ENCODE measurements around the gene SNAPC2. TPM values are rescaled to one million over a fixed set of nuclear protein-coding genes. Genes with fewer than 3 reads are reported as not detected.
A peak's percentile ranks its signal among the peaks of the same experiment; 100 is the strongest.
"Not testable (repeated sequence)": the region's sequence is repeated elsewhere in the genome, so short reads cannot be mapped to it uniquely, and the experiment has no call there.

The SNAPC2 gene
- total RNA-seq, 1 experiment from 2014 or later: 26.6 TPM

DNA sequence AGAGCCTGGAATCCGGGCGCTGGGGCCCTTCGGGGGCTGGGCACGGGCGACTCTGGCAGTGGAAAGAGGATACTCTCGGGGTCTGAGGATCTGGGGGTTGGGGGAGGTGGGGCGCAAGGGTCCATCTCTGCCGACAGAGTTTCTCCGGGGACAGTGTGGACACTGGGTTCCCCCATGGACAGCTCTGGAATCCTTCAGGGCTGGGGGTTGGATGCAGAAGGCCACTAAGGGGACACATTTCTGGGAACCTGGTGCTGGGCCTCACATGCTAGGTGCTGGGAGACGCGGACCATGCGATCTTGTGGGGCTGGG lies 3.2 kb upstream of the SNAPC2 start:
- Histone ChIP-seq H3K4me3 (0 out of 2 replicates have a peak overlapping the region, but pooled peaks have one; percentile 17), H3K9me3 (replicated peaks) (no peaks in the 10 kb centered on the region), H3K27me3 (replicated peaks) (peaks cover 39% of the 10 kb centered on the region), H3K36me3 (peaks cover 11% of the 10 kb centered on the region), H3K4me1 (replicated peaks) (peaks cover 40% of the 10 kb centered on the region), H3K27ac (no peak overlapping the region)
- no peak for DNase-seq (ENCODE audit: low read depth in 1 of 2, low spot score in 2 of 2)

DNA sequence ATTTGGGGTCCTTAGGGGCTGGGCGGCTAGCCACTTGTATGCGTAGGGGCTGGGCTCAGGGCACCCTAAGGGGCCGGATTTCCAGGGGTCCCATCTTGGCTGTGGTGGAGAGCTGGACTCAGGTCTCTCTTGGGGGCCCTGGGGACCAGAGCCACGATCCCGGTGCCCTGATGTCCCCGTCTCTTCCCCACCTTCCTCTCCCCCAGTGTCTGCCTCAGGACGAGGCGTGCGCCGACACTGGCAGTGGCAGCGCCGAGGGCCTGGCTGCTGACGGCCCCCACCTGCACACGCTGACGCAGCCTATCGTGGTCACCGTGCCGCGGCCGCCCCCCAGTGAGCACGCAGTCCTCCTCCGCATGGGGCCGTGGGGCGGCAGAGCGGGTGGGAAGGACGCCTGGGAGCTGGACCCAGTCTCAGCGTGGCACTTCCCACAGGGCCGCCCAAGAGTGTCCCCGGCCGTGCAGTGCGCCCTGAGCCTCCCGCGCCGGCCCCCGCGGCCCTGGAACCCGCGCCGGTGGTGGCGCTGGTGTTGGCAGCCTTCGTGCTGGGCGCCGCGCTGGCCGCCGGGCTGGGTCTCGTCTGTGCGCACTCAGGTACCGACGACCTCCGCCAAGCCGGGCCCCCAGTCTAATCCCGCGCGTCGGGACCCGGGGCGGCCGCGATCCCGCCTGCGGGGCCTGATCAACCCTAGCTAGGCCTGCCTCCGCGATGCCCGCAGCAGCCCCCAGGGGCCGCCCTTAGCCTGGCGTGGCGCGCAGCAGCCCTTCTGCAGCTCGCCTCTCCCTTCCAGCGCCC lies 2.7 kb upstream of the SNAPC2 start:
- H3K36me3 ChIP-seq: peaks cover 13% of the 10 kb centered on the region
- peak overlapping the region; percentile 21 for H3K4me3 ChIP-seq
- no peak overlapping the region for H3K27ac ChIP-seq
- H3K27me3 ChIP-seq (replicated peaks): peaks cover 39% of the 10 kb centered on the region
- H3K4me1 ChIP-seq (replicated peaks): peaks cover 42% of the 10 kb centered on the region
- H3K9me3 ChIP-seq (replicated peaks): no peaks in the 10 kb centered on the region
- peak in 1 of 2 experiments; percentile 31 for DNase-seq (ENCODE audit: low read depth in 1 of 2, low spot score in 2 of 2)

DNA sequence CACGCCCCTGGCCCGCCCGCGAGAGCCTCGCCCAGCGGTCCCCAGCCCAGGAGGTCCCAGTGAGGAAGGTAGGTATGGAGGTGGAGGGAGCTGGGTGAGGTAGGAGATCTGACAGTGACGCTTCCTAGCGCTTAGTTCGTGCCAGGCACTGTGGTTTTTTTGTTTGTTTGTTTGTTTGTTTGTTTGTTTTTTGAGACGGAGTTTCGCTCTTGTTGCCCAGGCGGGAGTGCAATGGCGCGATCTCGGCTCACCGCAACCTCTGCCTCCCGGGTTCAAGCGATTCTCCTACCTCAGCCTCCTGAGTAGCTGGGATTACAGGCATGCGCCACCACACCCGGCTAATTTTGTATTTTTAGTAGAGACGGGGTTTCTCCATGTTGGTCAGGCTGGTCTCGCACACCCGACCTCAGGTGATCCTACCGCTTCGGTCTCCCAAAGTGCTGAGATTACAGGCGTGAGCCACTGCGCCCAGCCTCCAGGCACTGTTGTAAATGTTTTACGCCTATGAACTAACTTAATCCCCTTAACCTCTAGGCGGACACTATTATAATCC lies 2.0 kb upstream of the SNAPC2 start:
- not testable (repeated sequence) for DNase-seq (ENCODE audit: low read depth in 1 of 2, low spot score in 2 of 2); H3K9me3 ChIP-seq (replicated peaks); H3K27ac ChIP-seq
- Histone ChIP-seq H3K36me3 (peaks cover 14% of the 10 kb centered on the region), H3K4me3 (peak overlapping the region; percentile 21), H3K4me1 (replicated peaks) (peaks cover 42% of the 10 kb centered on the region), H3K27me3 (replicated peaks) (peaks cover 39% of the 10 kb centered on the region)

DNA sequence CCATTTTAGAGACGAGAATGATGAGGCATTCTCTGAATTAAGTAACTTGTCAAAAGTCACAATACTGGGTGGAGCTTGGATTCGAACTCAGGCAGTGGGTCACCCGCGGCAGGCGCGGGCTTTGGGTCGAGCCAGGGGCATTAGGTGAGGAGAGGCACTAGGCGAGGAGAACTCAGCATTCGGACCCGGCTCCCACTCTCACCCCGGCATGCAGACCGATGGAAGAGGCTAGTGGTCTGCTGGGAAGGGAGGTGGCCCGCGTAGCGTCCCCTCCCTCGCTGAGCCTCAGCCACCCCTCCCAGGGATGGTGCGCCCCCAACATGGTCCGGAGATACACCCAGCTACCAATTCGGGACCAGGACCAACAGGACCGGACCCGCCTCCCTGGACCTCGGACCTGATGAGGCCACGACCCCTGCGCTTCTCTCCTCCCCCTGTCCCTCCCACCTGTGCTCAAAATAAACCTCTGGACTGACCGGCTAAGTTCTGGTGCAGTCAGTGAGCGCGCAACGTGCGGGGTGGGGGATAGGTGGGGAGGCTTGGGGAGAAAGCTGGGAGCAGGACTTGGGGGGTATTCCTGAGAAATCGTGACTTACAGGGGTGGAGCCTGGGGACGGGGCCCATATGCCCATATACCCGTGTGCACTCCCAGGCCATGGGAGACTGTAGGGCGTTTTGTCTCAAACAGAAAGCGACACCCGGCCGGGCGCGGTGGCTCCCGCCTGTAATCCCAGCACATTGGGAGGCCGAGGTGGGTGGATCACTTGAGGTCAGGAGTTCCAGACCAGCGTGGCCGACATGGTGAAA lies 1.3 kb upstream of the SNAPC2 start:
- H3K36me3 ChIP-seq: peaks cover 14% of the 10 kb centered on the region
- H3K27ac ChIP-seq: no peak overlapping the region
- peaks cover 42% of the 10 kb centered on the region for H3K4me1 ChIP-seq (replicated peaks)
- no peaks in the 10 kb centered on the region for H3K9me3 ChIP-seq (replicated peaks)
- no peak for DNase-seq (ENCODE audit: low read depth in 1 of 2, low spot score in 2 of 2)
- no peak overlapping the region for H3K4me3 ChIP-seq
- H3K27me3 ChIP-seq (replicated peaks): peaks cover 39% of the 10 kb centered on the region

DNA sequence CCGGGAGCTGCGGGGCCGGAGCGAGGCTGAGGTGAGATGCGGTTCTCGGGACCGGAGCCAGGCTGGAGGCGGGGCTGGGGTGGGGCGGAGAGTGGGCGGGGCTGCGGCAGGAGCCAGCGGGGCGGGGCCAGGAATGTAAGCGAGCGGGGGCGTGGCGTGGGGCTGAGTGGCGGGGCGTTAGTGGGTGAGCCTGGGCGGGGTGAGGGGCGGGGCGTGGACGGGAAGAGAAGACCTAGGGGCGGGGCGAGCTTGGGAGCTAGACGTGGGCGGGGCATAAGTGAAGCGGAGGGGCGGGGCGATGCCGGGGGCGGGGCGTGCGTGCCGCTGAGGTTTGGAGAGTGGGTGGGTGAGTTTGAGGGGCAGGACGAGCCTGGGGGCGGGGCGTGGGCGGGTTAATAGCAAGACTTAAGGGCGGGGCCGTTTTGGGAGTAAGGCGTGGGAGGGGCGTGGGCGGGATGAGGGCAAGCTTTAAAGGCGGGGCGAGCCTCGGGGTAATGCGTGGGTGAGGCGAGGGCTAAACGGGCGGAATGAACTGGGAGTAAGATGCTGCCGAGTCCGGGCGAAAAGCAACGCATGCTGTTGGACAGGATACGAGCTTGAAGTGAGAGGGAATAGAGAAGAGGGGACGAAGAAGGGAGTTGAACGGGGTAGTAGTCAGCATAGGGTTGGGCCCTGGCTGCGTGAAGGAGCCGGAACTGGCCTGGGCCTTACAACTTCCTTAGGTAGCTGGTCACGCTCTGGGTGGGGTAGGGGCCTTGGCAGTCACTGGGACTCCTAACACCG lies 572 bp downstream of the SNAPC2 start:
- Histone ChIP-seq H3K27ac (peak overlapping the region; percentile 17), H3K27me3 (replicated peaks) (peaks cover 35% of the 10 kb centered on the region), H3K36me3 (peaks cover 14% of the 10 kb centered on the region), H3K4me1 (replicated peaks) (peaks cover 50% of the 10 kb centered on the region), H3K4me3 (peak overlapping the region; percentile 70), H3K9me3 (replicated peaks) (peaks cover 5% of the 10 kb centered on the region)
- peak; percentile 82 to 100 for DNase-seq (ENCODE audit: low read depth in 1 of 2, low spot score in 2 of 2)

DNA sequence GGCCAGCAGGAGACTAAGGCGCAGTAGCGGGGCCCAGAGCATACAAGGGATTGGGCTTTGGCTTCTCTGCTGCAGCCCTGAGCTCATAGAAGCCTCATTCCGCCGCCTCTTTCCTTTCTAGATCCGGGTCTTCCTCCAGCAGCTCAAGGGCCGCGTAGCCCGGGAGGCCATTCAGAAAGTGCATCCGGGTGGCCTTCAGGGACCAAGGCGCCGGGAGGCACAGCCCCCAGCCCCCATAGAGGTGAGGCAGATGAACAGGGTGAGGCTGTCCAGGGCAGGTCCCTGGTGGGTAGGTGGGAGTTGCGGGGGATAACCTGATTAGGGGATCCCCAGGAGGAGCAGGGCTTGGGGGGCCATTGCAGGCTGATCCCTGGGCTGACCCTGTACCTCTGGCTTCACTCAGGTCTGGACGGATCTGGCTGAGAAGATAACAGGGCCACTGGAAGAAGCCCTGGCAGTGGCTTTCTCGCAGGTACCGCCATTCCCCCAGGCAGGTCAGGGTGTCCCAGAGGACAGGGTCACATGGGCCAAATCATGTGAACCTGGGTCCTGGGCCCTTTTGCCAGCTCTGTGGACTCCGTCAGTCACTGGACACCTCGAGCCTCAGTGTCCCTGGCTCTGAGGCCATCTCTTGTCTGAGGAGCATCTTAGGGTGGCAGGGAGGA lies 1.3 kb downstream of the SNAPC2 start:
- peak overlapping the region; percentile 17 for H3K27ac ChIP-seq
- peaks cover 16% of the 10 kb centered on the region for H3K36me3 ChIP-seq

DNA sequence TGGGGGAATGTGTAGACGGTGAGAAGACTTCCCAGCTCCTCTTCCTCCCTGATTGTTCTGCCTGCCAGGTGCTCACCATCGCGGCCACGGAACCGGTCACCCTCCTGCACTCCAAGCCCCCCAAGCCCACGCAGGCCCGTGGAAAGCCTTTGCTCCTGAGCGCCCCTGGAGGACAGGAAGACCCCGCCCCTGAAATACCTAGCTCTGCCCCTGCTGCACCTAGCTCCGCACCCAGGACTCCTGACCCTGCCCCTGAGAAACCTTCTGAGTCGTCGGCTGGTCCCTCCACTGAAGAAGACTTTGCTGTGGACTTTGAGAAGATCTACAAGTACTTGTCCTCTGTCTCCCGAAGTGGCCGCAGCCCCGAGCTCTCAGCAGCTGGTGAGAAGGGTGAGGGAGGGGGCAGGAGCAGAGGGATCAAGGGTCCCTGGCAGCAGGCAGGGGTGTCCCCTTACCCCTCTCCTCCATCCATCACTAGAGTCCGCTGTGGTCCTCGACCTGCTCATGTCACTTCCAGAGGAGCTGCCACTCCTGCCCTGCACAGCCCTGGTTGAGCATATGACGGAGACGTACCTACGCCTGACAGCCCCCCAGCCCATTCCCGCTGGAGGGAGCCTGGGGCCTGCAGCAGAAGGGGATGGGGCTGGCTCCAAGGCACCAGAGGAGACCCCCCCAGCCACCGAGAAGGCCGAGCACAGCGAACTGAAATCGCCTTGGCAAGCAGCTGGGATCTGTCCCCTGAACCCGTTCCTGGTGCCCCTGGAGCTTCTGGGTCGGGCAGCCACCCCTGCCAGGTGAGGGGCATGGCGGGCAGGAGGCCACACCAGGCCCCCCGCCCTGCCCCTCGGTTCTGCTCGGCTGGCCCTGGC lies 2.1 kb downstream of the SNAPC2 start:
- Histone ChIP-seq H3K36me3 (peaks cover 22% of the 10 kb centered on the region), H3K9me3 (replicated peaks) (peaks cover 5% of the 10 kb centered on the region), H3K4me1 (replicated peaks) (peaks cover 41% of the 10 kb centered on the region), H3K27me3 (replicated peaks) (peaks cover 20% of the 10 kb centered on the region), H3K27ac (no peak overlapping the region), H3K4me3 (peak overlapping the region; percentile 45; the same call in 1 of the 2 replicates)
- no peak for DNase-seq (ENCODE audit: low read depth in 1 of 2, low spot score in 2 of 2)

More for the DNA sequence above, 1.3 kb downstream of the SNAPC2 start:
- Histone ChIP-seq H3K9me3 (replicated peaks) (peaks cover 5% of the 10 kb centered on the region), H3K27me3 (replicated peaks) (peaks cover 28% of the 10 kb centered on the region), H3K4me1 (replicated peaks) (peaks cover 48% of the 10 kb centered on the region), H3K4me3 (peak overlapping the region; percentile 45)
- DNase-seq (ENCODE audit: low read depth in 1 of 2, low spot score in 2 of 2): no peak

DNA sequence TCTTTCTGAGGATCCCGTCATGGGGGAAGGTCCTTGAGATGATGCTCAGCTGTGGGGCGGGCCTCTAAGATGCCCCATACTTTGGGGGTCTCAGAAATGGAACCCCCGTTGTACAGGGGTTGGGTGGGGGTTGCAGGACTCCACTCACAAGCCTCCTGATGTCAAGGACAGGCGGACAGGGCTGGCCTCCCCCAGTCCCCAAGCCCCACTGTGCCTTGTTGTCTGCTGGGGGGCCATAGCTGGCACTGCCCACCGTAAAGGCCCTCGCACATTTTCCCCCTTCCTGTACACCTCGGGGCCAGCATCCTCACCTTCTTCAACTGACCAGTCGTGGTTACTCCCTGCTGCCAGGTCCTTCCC lies 2.7 kb downstream of the SNAPC2 start:
- peaks cover 14% of the 10 kb centered on the region for H3K27me3 ChIP-seq (replicated peaks)
- H3K36me3 ChIP-seq: peaks cover 22% of the 10 kb centered on the region
- H3K4me3 ChIP-seq: no peak overlapping the region
- peaks cover 5% of the 10 kb centered on the region for H3K9me3 ChIP-seq (replicated peaks)
- DNase-seq (ENCODE audit: low read depth in 1 of 2, low spot score in 2 of 2): no peak
- H3K27ac ChIP-seq: no peak overlapping the region
- H3K4me1 ChIP-seq (replicated peaks): peaks cover 38% of the 10 kb centered on the region

DNA sequence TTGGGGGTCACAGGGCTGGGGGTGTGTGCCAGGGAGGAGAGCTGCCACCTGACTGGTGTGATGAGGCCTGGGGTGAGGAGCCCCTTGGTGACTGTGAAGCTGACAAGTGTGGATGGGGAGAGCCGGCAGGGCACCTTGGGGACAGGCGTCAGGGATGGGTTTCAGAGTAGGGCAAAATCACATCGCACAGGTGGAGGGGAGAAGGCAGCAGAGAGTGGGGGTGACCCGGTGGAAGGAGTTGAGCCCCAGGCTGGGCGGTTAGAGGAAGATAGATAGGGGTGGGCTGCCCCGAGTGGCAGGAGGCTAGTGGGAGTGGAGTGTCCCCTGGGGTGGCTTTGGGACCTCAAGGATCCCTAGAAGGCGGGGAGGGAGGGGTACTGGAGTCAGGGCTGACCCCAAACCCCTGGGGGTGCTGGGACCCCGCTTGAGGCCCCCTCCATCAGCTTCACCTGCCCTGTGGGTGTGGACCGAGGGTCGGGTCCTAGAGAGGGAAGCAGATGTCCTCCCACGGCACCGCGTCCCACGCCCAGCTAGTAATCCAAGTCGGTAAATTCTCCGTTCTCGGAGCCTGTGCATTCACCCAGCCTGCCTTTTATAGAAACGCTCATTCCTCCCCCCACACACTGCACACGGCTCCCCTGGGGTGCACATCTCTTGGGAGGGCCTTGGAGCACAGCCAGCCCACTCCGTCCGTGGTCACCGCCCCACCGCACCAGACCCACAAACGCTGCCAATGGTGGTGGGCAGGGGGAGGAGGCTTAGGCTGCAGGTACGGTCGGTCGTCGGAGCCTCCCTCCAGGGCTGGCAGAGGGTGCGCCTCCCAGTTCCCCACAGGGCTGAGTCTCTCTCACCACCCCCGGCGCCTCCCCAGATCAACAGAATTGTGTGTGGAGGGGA lies 3.4 kb downstream of the SNAPC2 start:
- DNase-seq (ENCODE audit: low read depth in 1 of 2, low spot score in 2 of 2): no peak
- peaks cover 22% of the 10 kb centered on the region for H3K36me3 ChIP-seq
- H3K4me1 ChIP-seq (replicated peaks): peaks cover 42% of the 10 kb centered on the region
- H3K9me3 ChIP-seq (replicated peaks): peaks cover 5% of the 10 kb centered on the region
- no peak overlapping the region for H3K27ac ChIP-seq
- peaks cover 6% of the 10 kb centered on the region for H3K27me3 ChIP-seq (replicated peaks)
- H3K4me3 ChIP-seq: no peak overlapping the region

DNA sequence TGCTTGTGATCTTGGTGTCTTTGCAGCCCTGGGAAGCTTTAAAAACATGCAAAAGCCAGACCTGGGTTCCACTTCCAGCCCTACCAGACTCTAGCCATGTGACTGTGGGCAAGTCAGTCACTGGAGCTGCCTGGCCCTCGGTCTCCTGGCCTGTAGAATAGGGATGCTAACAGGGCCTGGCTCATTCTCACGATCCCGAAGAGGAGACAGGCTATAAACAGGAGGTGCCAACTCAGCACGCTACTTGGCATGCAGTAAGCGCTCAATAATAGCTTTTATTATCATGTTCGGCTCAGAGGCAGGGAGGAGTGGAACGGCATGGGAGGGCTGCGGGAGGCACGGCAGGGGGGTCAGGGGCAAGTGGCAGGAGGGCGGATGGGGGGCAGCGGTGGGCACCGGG lies 4.1 kb downstream of the SNAPC2 start:
- peaks cover 22% of the 10 kb centered on the region for H3K36me3 ChIP-seq
- no peak for DNase-seq (ENCODE audit: low read depth in 1 of 2, low spot score in 2 of 2)
- H3K27ac ChIP-seq: no peak overlapping the region
- peaks cover 6% of the 10 kb centered on the region for H3K27me3 ChIP-seq (replicated peaks)
- no peak overlapping the region for H3K4me3 ChIP-seq
- peaks cover 47% of the 10 kb centered on the region for H3K4me1 ChIP-seq (replicated peaks)
- H3K9me3 ChIP-seq (replicated peaks): peaks cover 5% of the 10 kb centered on the region

DNA sequence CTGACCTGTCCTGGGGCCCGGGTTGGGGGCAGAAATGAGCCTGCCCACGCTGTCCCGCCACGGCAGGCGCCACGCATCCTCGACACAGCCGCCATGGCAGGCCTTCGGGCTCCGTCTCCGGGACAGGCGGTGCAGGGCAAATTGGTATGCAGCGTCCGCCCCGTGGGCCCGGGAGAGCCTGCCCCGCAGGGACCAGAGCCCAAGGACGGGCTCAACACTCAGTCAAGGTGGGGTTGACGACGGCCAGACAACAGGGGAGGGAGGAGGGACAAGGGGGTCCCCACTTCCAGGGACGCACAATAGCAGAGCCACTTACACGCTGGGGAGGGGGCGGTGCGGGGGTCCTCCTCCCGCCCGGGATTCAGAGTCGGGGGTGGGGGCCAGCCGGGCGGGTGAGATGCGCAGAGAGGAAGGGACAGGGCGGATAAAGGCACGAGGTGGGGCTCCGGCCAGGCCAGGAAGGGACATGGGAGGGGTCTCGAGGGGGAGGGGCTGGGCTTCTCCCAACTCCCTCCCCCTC lies 4.6 kb downstream of the SNAPC2 start:
- H3K27ac ChIP-seq: no peak overlapping the region
- H3K4me3 ChIP-seq: no peak overlapping the region; the same call in 1 of the 2 replicates
- H3K4me1 ChIP-seq (replicated peaks): peaks cover 50% of the 10 kb centered on the region
- DNase-seq (ENCODE audit: low read depth in 1 of 2, low spot score in 2 of 2): no peak
- H3K9me3 ChIP-seq (replicated peaks): peaks cover 5% of the 10 kb centered on the region
- peaks cover 22% of the 10 kb centered on the region for H3K36me3 ChIP-seq
- peaks cover 6% of the 10 kb centered on the region for H3K27me3 ChIP-seq (replicated peaks)

Measured in SJSA1 (cell line).